ENCODE measurements around the gene MTSS2.
"Not testable (repeated sequence)": the region's sequence is repeated elsewhere in the genome, so short reads cannot be mapped to it uniquely, and the experiment has no call there.

Gene MTSS2

DNA sequence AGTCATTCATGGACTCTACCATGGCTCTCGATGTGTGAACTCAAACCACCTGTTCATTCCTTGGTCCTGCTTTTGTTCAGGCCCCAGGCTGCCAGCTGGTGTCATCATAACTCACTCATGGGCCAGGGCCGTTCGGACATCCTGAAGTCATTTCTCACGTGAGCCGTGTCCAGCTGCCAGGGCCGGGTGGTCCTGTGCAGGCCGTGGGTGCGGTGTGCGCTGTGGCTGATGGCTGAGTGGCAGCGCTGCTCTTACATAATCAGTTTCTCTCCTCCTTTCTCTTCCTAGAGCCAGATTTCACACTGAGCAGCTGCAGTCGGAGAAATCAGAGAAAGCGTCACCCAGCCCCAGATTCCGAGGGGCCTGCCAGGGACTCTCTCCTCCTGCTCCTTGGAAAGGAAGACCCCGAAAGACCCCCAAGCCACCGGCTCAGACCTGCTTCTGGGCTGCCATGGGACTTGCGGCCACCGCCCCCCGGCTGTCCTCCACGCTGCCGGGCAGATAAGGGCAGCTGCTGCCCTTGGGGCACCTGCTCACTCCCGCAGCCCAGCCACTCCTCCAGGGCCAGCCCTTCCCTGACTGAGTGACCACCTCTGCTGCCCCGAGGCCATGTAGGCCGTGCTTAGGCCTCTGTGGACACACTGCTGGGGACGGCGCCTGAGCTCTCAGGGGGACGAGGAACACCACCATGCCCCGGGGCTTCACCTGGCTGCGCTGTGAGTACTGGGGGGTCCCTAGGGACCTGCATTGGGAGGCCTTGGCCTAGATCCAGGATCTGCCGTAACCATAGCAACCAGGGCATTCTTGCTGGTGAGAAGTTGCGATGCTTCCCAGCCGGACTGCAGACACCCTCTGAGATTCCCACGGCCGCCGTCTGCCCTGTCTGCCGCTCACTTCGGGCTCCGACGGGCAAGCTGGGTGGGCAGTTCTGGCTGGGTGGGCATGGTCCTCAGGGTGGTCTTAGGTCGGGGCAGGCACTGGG lies 39.3 kb downstream of the MTSS2 start, which contains the start of gene IL34:
Gene IL34, plus strand, starts transcription at position 300 of the 982 bp plus-strand sequence. Its CDS starts 389 bp downstream, at position 689.
- Histone ChIP-seq H3K9me3 (ENCODE audit: insufficient read depth, low read length) (peaks cover 8% of the 10 kb centered on the region; the same call in 1 of the 2 replicates), H3K9ac (ENCODE audit: insufficient read length, low read depth) (no peak within 1 kb of the TSS), H3K27me3 (ENCODE audit: insufficient read depth, insufficient read length) (no peaks in the 10 kb centered on the region), H3K36me3 (ENCODE audit: insufficient read depth, insufficient read length, low read length) (no peaks in the 10 kb centered on the region), H3K4me1 (ENCODE audit: insufficient read depth, insufficient read length) (peaks cover 2% of the 10 kb centered on the region), H3K4me3 (ENCODE audit: insufficient read length, low read depth) (no peak within 1 kb of the TSS)
- TF ChIP-seq SUZ12 (IDR thresholded peaks at IDR 0.05; ENCODE audit: extremely low read depth, insufficient read depth, insufficient read length), result no peak
- no peak for DNase-seq (ENCODE audit: low read depth, low spot score)

DNA sequence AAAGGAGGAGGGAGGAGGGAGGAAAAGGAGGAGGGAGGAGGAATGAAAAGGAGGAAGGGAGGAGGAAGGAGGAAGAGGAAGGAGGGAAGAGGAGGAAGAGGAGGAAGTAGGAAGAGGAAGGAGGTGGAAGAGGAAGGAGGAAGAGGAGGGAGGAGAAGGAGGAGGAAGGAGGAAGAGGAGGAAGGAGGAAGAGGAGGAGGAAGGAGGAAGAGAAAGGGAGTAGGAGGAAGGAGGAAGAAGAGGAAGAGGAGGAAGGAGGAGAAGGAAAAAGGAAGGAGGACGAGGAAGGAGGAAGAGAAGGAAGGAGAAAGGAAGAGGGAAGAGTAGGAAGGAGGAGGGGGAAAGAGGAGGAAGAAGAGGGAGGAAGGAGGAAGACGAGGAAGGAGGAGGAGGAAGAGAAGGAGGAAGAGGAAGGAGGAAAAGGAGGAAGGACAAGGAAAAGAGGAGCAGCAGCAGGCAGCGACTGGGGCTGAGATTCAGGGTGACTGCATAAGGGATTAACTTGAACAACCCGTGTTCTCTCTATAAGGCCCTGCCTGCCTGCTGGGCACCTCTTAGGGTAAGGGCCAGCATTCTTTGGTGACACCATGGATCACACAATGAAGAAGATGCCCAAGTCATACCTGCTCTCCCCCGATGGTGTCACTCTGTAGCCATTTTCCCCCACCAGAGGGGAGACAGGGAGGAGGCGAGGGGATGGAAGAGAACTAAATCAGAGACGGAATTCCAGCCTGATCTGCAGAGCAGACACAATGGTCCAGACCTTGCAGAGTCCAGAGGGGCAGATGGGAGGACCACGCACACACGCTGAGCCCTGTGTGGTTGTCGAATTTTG lies 40.9 kb downstream of the MTSS2 start:
- Histone ChIP-seq H3K27me3 (ENCODE audit: insufficient read depth, insufficient read length) (no peaks in the 10 kb centered on the region), H3K9ac (ENCODE audit: insufficient read length, low read depth) (no peak overlapping the region), H3K36me3 (ENCODE audit: insufficient read depth, insufficient read length, low read length) (no peaks in the 10 kb centered on the region), H3K4me1 (ENCODE audit: insufficient read depth, insufficient read length) (peaks cover 2% of the 10 kb centered on the region), H3K4me3 (ENCODE audit: insufficient read length, low read depth) (no peak overlapping the region), H3K9me3 (ENCODE audit: insufficient read depth, low read length) (peaks cover 8% of the 10 kb centered on the region; the same call in 1 of the 2 replicates)
- DNase-seq (ENCODE audit: low read depth, low spot score), result no peak
- TF ChIP-seq ZNF274 (IDR thresholded peaks at IDR 0.05; ENCODE audit: low read depth, low read length) (no peak), SUZ12 (IDR thresholded peaks at IDR 0.05; ENCODE audit: extremely low read depth, insufficient read depth, insufficient read length) (no peak), YY1 (IDR thresholded peaks at IDR 0.05; ENCODE audit: insufficient read depth, insufficient read length) (no peak)

DNA sequence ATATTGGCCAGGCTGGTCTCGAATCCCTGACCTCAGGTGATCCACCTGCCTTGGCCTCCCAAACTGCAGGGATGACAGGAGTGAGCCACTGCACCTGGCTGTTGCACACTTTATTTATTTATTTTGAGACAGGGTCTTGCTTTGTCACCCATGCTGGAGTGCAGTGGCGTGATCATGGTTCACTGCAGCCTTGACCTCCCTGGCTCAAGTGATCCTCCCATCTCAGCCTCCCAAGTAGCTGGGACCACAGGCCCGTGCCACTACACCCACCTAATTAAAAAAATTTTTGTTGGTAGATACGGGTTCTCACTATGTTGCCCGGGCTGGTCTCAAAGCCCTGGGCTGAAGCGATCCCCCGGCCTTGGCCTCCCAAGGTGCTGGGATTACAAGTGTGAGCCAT lies 42.6 kb downstream of the MTSS2 start:
- not testable (repeated sequence) for H3K27me3 ChIP-seq (ENCODE audit: insufficient read depth, insufficient read length); H3K4me1 ChIP-seq (ENCODE audit: insufficient read depth, insufficient read length); DNase-seq (ENCODE audit: low read depth, low spot score); H3K4me3 ChIP-seq (ENCODE audit: insufficient read length, low read depth); H3K9ac ChIP-seq (ENCODE audit: insufficient read length, low read depth); H3K9me3 ChIP-seq (ENCODE audit: insufficient read depth, low read length); H3K36me3 ChIP-seq (ENCODE audit: insufficient read depth, insufficient read length, low read length)

DNA sequence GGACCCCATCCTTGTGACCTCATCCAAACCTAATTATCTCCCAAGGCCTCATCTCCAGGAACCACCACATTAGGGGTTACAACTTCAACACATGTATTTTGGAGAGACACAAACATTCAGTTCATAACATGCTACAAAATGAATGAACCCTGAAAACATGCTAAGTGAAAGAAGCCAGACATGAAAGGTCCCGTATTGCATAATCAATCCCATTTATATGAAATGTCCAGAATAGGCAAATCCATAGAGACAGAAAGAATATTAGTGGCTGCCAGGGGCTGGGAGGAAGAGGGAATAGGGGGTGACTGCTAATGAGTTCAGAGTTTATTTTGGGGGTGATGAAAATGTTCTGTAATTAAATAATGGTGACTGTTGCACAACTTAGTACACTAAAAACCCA lies 43.2 kb downstream of the MTSS2 start:
- H3K9me3 ChIP-seq (ENCODE audit: insufficient read depth, low read length), result no peaks in the 10 kb centered on the region
- no peaks in the 10 kb centered on the region for H3K27me3 ChIP-seq (ENCODE audit: insufficient read depth, insufficient read length)
- H3K4me3 ChIP-seq (ENCODE audit: insufficient read length, low read depth), result no peak overlapping the region
- H3K36me3 ChIP-seq (ENCODE audit: insufficient read depth, insufficient read length, low read length), result no peaks in the 10 kb centered on the region
- no peak for TF ChIP-seq ZNF274 (IDR thresholded peaks at IDR 0.05; ENCODE audit: low read depth, low read length)
- TF ChIP-seq YY1 (IDR thresholded peaks at IDR 0.05; ENCODE audit: insufficient read depth, insufficient read length), result no peak
- no peak for TF ChIP-seq SUZ12 (IDR thresholded peaks at IDR 0.05; ENCODE audit: extremely low read depth, insufficient read depth, insufficient read length)
- no peak overlapping the region for H3K9ac ChIP-seq (ENCODE audit: insufficient read length, low read depth)
- peaks cover 2% of the 10 kb centered on the region for H3K4me1 ChIP-seq (ENCODE audit: insufficient read depth, insufficient read length)
- DNase-seq (ENCODE audit: low read depth, low spot score), result no peak

DNA sequence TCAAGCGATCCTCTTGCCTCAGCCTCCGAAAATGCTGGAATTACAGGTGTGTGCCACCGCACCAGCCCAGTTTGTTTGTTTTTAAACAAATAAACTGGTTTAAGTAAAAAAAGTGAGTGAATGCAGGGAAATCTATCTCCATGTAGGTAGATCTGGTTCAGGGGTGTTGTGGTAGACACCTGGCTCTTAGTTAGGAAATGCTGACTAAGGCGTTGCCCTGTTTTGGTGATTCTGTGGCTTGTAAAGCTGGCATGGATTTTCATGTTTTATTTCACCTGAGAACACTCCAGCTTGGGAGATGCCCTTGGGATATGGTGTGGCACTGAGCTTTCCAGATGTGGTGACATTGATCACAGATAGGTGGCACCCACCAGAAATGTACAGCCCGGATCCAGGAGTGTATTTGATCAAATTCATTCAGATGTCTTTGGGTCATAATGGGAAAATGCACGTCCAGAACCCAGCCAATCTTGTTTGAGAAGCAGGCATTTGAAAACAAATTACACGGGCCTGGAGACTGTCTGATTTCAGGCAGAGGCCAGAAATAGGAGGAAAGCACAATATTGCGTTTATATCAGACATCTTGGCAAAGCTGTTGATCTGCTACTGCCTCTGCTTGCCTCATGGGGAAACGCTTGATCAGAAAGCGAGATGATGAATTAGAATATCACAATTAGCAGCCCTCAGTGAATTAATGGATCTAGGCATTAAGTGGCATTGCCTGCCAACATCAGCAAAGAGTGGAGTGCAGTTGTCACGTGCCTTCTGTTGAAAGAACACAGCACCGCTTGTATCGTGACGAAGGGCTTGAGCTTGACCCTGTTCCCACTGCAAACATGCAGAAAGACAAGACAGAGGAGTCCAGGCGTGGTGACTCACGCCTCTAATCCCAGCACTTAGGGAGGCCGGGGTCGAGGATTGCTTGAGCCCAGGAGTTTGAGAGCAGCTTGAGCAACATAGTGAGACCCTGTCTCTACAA lies 46.8 kb downstream of the MTSS2 start:
- no peaks in the 10 kb centered on the region for H3K27me3 ChIP-seq (ENCODE audit: insufficient read depth, insufficient read length)
- DNase-seq (ENCODE audit: low read depth, low spot score), result no peak
- no peak overlapping the region for H3K4me3 ChIP-seq (ENCODE audit: insufficient read length, low read depth)
- no peak for TF ChIP-seq ZNF274 (IDR thresholded peaks at IDR 0.05; ENCODE audit: low read depth, low read length)
- H3K36me3 ChIP-seq (ENCODE audit: insufficient read depth, insufficient read length, low read length), result no peaks in the 10 kb centered on the region
- peaks cover 2% of the 10 kb centered on the region for H3K4me1 ChIP-seq (ENCODE audit: insufficient read depth, insufficient read length)
- H3K9me3 ChIP-seq (ENCODE audit: insufficient read depth, low read length), result no peaks in the 10 kb centered on the region
- H3K9ac ChIP-seq (ENCODE audit: insufficient read length, low read depth), result no peak overlapping the region
